SK-N-SH treated with all-trans-retinoic acid at 6 μM for 48 hours (cell line): ENCODE results near the gene ITPA.
"Not testable (repeated sequence)": the region's sequence is repeated elsewhere in the genome, so short reads cannot be mapped to it uniquely, and the experiment has no call there.

Experiments used
- ATAC-seq: fragments of 200-7000 bp; cut with Tn5 transposase; 3 replicates; pipeline ENCODE4 v1.9.1; 2020; ENCODE audit warnings: mild to moderate bottlenecking, moderate library complexity
- ARNTL ChIP-seq: fragments of 450-650 bp; formaldehyde crosslinking; IDR thresholded peaks from 2 replicates; pipeline ENCODE4 v1.5.0; 2020; ENCODE audit warnings: low read depth, mild to moderate bottlenecking, moderate library complexity, borderline replicate concordance
- CSDC2 ChIP-seq: fragments of 250-450 bp; sonication (Bioruptor Pico); IDR thresholded peaks from 2 replicates; pipeline ENCODE4 v1.5.0; 2020; ENCODE audit warnings: mild to moderate bottlenecking, moderate library complexity
- ESRRG ChIP-seq: fragments of 250-450 bp; sonication (Bioruptor Pico); IDR thresholded peaks from 2 replicates; pipeline ENCODE4 v1.6.1; 2021; ENCODE audit warnings: mild to moderate bottlenecking
- GLIS3 ChIP-seq: fragments of 250-450 bp; sonication (Bioruptor Pico); IDR thresholded peaks from 2 replicates; pipeline ENCODE4 v1.5.0; 2020; ENCODE audit warnings: mild to moderate bottlenecking, moderate library complexity
- ISL1 ChIP-seq: fragments of 250-450 bp; sonication (Bioruptor Pico); IDR thresholded peaks from 2 replicates; pipeline ENCODE4 v2.1.2; 2022; ENCODE audit warnings: mild to moderate bottlenecking, moderate library complexity
- OSR1 ChIP-seq: fragments of 250-450 bp; sonication (Bioruptor Pico); IDR thresholded peaks from 2 replicates; pipeline ENCODE4 v1.8.0; 2022; ENCODE audit warnings: moderate library complexity, mild to moderate bottlenecking, inconsistent platforms
- PPARA ChIP-seq: fragments of 250-450 bp; sonication (Bioruptor Pico); IDR thresholded peaks from 2 replicates; pipeline ENCODE4 v1.5.0; 2020; ENCODE audit warnings: mild to moderate bottlenecking, borderline replicate concordance
- SNAI2 ChIP-seq: fragments of 250-450 bp; sonication (Bioruptor Pico); IDR thresholded peaks from 2 replicates; pipeline ENCODE4 v1.5.0; 2020; ENCODE audit warnings: mild to moderate bottlenecking, moderate library complexity
- TCF4 ChIP-seq: fragments of 250-450 bp; sonication (Bioruptor Pico); IDR thresholded peaks from 2 replicates; pipeline ENCODE4 v1.8.0; 2021; ENCODE audit warnings: mild to moderate bottlenecking, moderate library complexity, borderline replicate concordance
- TOX ChIP-seq: fragments of 250-450 bp; sonication (Bioruptor Pico); IDR thresholded peaks from 2 replicates; pipeline ENCODE4 v1.8.0; 2021; ENCODE audit warnings: mild to moderate bottlenecking, moderate library complexity, borderline replicate concordance
- ZFP3 ChIP-seq: fragments of 250-450 bp; sonication (Bioruptor Pico); IDR thresholded peaks from 2 replicates; pipeline ENCODE4 v1.5.0; 2020; ENCODE audit warnings: mild to moderate bottlenecking, moderate library complexity
- ZFP30 ChIP-seq: fragments of 450-650 bp; formaldehyde crosslinking; IDR thresholded peaks from 2 replicates; pipeline ENCODE4 v1.5.0; 2022; ENCODE audit warnings: mild to moderate bottlenecking, moderate library complexity
- ZNF70 ChIP-seq: fragments of 450-650 bp; formaldehyde crosslinking; IDR thresholded peaks from 2 replicates; pipeline ENCODE4 v1.5.0; 2020; ENCODE audit warnings: mild to moderate bottlenecking, moderate library complexity
- ZNF8 ChIP-seq: fragments of 450-650 bp; formaldehyde crosslinking; IDR thresholded peaks from 2 replicates; pipeline ENCODE4 v1.5.0; 2020; ENCODE audit warnings: mild to moderate bottlenecking, moderate library complexity
- TF ChIP-seq, protein P1 (sequence below): fragments of 250-450 bp; sonication (Bioruptor Pico); IDR thresholded peaks from 2 replicates; pipeline ENCODE4 v1.8.0; 2020; ENCODE audit warnings: mild to moderate bottlenecking, moderate library complexity, borderline replicate concordance
- TF ChIP-seq, protein P2 (sequence below): fragments of 250-450 bp; sonication (Bioruptor Pico); IDR thresholded peaks from 2 replicates; pipeline ENCODE4 v1.5.1; 2021; ENCODE audit warnings: mild to moderate bottlenecking, moderate library complexity
- TF ChIP-seq, protein P3 (sequence below): fragments of 250-450 bp; sonication (Bioruptor Pico); IDR thresholded peaks from 2 replicates; pipeline ENCODE4 v1.5.0; 2020; ENCODE audit warnings: mild to moderate bottlenecking, moderate library complexity
- TF ChIP-seq, protein P4 (sequence below): fragments of 250-450 bp; sonication (Bioruptor Pico); IDR thresholded peaks from 2 replicates; pipeline ENCODE4 v1.5.1; 2020; ENCODE audit warnings: low read depth, mild to moderate bottlenecking, moderate library complexity

ITPA gene

DNA sequence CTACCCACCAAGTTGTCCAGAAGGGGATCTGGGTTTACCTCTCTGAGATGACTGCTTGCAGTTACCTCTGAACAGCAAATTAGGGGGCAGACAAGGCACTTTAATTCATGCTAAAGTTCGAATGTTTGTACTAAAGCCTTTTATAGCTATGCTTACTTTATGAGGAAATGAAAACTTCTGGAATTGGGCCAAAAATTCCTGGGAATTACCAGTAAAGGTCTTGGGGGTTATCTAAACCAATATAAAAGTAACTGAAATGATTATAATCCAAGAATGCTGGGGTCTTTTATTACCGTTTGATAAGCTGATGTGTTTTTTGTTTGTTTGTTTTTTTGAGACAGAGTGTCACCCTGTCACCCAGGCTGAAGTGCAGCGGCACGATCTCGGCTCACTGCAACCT is 28.0 kb upstream of the ITPA start:
- TF ChIP-seq CSDC2 = no peak
- TF ChIP-seq ZFP3 = no peak
- TF ChIP-seq ZNF8 (CRISPR knock-in tag) = no peak
- TF ChIP-seq ESRRG (CRISPR knock-in tag) = no peak
- TF ChIP-seq ARNTL (CRISPR knock-in tag) = no peak
- TF ChIP-seq, protein P1, sequence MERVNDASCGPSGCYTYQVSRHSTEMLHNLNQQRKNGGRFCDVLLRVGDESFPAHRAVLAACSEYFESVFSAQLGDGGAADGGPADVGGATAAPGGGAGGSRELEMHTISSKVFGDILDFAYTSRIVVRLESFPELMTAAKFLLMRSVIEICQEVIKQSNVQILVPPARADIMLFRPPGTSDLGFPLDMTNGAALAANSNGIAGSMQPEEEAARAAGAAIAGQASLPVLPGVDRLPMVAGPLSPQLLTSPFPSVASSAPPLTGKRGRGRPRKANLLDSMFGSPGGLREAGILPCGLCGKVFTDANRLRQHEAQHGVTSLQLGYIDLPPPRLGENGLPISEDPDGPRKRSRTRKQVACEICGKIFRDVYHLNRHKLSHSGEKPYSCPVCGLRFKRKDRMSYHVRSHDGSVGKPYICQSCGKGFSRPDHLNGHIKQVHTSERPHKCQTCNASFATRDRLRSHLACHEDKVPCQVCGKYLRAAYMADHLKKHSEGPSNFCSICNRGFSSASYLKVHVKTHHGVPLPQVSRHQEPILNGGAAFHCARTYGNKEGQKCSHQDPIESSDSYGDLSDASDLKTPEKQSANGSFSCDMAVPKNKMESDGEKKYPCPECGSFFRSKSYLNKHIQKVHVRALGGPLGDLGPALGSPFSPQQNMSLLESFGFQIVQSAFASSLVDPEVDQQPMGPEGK (CRISPR knock-in tag) = no peak

DNA sequence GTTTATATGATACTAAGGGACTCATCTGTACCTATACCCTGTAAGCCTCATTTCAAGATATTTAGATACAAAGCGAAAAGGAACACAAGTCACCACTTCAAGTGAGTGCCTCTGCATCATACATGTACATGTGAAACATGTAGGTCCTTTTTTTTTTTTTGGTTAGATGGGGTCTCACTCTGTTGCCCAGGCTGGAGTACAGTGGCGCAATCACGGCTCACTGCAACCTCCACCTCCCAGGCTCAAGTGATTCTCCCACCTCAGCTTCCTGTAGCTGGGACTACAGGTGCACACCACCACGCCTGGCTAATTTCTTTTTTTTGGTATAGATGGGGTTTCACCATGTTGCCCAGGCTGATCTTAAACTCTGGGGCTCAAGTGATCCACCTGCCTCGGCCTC is 26.9 kb upstream of the ITPA start:
- not testable (repeated sequence) for ATAC-seq

More for the DNA sequence above, 28.0 kb upstream of the ITPA start:
- no peak for ATAC-seq

DNA sequence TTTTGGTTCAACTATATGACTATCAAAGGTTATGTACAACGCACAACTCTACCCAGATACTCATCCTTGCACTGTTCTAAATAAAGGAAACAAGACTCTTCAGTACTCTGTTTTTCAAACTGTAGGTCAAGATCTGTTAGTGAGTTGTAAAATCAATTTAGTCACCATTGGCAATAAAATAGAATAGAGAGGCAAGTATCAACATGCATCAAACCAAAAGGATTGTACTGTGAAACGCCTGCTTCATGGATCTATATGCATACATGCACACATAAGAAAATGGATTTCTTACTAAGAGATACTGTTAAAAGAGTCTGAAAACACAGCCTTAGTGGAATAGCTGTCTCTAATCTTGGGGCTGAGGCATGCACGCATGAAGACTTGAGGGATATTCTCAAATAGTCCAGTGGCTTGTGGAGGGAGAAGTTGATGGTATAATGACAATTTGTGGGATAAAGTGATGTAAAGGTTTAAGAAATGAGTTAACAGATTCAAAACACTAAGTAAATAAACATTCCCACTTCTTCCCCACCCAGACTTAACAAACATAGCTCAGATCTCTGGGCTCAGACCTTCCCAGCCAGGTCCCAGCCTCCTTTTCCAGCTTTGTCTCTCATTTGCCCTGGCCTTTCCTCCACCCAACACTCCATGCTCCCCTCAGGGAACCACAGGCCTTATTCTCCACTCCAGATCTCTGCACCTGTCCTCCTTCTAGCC is 25.2 kb upstream of the ITPA start:
- no peak; the same call in 2 of the 3 replicates for ATAC-seq
- TF ChIP-seq PPARA (CRISPR knock-in tag) = no peak
- TF ChIP-seq, protein P2, sequence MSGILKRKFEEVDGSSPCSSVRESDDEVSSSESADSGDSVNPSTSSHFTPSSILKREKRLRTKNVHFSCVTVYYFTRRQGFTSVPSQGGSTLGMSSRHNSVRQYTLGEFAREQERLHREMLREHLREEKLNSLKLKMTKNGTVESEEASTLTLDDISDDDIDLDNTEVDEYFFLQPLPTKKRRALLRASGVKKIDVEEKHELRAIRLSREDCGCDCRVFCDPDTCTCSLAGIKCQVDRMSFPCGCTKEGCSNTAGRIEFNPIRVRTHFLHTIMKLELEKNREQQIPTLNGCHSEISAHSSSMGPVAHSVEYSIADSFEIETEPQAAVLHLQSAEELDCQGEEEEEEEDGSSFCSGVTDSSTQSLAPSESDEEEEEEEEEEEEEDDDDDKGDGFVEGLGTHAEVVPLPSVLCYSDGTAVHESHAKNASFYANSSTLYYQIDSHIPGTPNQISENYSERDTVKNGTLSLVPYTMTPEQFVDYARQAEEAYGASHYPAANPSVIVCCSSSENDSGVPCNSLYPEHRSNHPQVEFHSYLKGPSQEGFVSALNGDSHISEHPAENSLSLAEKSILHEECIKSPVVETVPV (CRISPR knock-in tag) = no peak
- no peak for TF ChIP-seq GLIS3 (CRISPR knock-in tag)
- no peak for TF ChIP-seq ZFP30
- no peak for TF ChIP-seq OSR1 (CRISPR knock-in tag)
- no peak for TF ChIP-seq ISL1 (CRISPR knock-in tag)
- no peak for TF ChIP-seq ARNTL (CRISPR knock-in tag)
- TF ChIP-seq TOX (CRISPR knock-in tag) = no peak
- no peak for TF ChIP-seq ZNF70 (CRISPR knock-in tag)
- no peak for TF ChIP-seq SNAI2 (CRISPR knock-in tag)
- TF ChIP-seq, protein P3, sequence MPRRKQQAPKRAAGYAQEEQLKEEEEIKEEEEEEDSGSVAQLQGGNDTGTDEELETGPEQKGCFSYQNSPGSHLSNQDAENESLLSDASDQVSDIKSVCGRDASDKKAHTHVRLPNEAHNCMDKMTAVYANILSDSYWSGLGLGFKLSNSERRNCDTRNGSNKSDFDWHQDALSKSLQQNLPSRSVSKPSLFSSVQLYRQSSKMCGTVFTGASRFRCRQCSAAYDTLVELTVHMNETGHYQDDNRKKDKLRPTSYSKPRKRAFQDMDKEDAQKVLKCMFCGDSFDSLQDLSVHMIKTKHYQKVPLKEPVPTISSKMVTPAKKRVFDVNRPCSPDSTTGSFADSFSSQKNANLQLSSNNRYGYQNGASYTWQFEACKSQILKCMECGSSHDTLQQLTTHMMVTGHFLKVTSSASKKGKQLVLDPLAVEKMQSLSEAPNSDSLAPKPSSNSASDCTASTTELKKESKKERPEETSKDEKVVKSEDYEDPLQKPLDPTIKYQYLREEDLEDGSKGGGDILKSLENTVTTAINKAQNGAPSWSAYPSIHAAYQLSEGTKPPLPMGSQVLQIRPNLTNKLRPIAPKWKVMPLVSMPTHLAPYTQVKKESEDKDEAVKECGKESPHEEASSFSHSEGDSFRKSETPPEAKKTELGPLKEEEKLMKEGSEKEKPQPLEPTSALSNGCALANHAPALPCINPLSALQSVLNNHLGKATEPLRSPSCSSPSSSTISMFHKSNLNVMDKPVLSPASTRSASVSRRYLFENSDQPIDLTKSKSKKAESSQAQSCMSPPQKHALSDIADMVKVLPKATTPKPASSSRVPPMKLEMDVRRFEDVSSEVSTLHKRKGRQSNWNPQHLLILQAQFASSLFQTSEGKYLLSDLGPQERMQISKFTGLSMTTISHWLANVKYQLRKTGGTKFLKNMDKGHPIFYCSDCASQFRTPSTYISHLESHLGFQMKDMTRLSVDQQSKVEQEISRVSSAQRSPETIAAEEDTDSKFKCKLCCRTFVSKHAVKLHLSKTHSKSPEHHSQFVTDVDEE = no peak
- TF ChIP-seq ESRRG (CRISPR knock-in tag) = no peak
- TF ChIP-seq, all 23 proteins: peak for 0

DNA sequence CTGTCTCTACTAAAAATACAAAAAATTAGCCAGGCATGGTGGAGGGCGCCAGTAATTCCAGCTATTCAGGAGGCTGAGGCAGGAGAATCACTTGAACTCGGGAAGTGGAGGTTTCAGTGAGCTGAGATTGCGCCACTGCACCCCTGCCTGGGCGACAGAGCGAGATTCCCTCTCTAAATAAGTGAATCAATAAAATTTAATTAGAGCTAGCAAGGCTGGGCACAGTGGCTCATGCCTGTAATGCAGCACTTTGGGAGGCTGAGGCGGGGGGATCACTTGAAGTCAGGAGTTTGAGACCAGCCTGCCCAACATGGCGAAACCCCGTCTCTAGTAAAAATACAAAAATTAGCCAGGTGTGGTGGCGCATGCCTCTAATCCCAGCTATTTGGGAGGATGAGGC is 21.4 kb upstream of the ITPA start:
- ATAC-seq = not testable (repeated sequence)

DNA sequence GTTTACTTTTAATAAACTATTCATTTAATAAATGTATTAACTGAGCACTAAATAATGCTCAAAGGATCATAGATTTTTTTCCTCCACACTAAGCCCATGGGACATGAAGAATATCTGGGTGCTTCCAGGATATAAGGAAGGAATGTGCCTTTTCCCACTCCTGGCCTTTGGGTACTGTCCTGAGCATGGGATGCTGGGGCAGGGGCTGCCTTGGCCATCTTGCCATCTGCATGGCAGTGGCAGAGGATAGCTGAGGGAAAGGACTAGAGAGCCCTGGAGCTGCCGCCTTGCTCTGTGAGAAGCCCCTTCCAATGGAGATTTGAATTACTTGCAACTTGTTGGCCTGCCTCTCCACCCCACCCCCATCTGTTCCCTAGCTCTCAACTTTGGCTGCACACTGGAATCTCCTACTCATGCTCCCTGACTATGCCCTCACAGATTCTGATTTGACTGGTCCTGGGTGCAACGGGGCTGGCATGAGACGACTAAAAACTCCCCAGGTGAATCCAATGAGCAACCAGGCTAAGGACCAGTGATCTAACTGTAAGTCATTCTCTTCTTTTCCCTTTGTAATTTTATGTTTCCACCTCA is 20.4 kb upstream of the ITPA start:
- ATAC-seq = no peak
- TF ChIP-seq CSDC2 (no peak), GLIS3 (CRISPR knock-in tag) (no peak), ESRRG (CRISPR knock-in tag) (no peak), ZNF70 (CRISPR knock-in tag) (no peak), TCF4 (no peak), ZFP30 (no peak), ZNF8 (CRISPR knock-in tag) (no peak), ZFP3 (no peak)
- TF ChIP-seq, protein P2 (CRISPR knock-in tag) = no peak
- TF ChIP-seq, protein P1 (CRISPR knock-in tag) = no peak
- TF ChIP-seq, protein P3 = no peak
- TF ChIP-seq, protein P4, sequence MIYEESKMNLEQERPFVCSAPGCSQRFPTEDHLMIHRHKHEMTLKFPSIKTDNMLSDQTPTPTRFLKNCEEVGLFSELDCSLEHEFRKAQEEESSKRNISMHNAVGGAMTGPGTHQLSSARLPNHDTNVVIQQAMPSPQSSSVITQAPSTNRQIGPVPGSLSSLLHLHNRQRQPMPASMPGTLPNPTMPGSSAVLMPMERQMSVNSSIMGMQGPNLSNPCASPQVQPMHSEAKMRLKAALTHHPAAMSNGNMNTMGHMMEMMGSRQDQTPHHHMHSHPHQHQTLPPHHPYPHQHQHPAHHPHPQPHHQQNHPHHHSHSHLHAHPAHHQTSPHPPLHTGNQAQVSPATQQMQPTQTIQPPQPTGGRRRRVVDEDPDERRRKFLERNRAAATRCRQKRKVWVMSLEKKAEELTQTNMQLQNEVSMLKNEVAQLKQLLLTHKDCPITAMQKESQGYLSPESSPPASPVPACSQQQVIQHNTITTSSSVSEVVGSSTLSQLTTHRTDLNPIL = no peak
